IPS-18a (cell line): ENCODE data around the gene HOXB6.

Source experiments
- H3K27ac ChIP-seq: one replicate; pipeline ENCODE4 v1.5.1; 2013; ENCODE audit warnings: low read length
- H3K27me3 ChIP-seq: one replicate; pipeline ENCODE4 v1.6.1; 2013; ENCODE audit warnings: mild to moderate bottlenecking, low read length; ENCODE audit not compliant: control insufficient read depth, insufficient read depth
- H3K36me3 ChIP-seq: one replicate; pipeline ENCODE4 v1.6.1; 2013; ENCODE audit warnings: low read depth, low read length; ENCODE audit not compliant: control insufficient read depth
- H3K4me1 ChIP-seq: one replicate; pipeline ENCODE4 v1.6.1; 2013; ENCODE audit warnings: low read depth, low read length; ENCODE audit not compliant: control insufficient read depth
- H3K4me3 ChIP-seq: one replicate; pipeline ENCODE4 v1.5.1; 2013; ENCODE audit warnings: low read length
- H3K9ac ChIP-seq: one replicate; pipeline ENCODE4 v1.6.1; 2013; ENCODE audit warnings: mild to moderate bottlenecking, low read length, moderate library complexity
- H3K9me3 ChIP-seq: one replicate; pipeline ENCODE4 v1.6.1; 2013; ENCODE audit warnings: low read depth, low read length; ENCODE audit not compliant: control insufficient read depth

The HOXB6 gene

DNA sequence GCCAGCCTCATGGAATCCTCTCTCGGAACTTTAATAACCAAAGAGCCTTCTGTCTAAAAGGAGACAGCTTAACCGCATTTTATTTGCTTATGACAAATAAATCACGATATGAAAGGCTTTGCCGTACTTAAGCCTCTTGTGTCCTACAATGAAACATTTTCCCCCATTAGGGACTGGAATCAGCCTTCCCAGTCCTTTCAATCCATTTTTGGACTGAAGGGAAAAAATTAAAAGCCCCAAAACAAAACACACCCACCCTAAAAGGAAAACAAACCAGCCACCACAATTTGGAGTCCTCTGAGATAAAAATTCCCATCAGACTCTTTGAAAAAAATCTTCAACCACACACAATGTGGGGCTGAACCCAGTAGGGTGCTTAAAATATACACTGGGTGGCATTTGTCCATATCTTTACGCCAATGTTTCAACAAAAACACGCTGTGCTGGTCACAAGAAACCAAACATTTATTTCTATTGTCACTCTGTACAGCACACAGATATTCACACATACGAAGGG is 29.7 kb downstream of the HOXB6 start:
- Histone ChIP-seq H3K27me3 (peaks cover 100% of the 10 kb centered on the region), H3K9ac (no peak overlapping the region)

DNA sequence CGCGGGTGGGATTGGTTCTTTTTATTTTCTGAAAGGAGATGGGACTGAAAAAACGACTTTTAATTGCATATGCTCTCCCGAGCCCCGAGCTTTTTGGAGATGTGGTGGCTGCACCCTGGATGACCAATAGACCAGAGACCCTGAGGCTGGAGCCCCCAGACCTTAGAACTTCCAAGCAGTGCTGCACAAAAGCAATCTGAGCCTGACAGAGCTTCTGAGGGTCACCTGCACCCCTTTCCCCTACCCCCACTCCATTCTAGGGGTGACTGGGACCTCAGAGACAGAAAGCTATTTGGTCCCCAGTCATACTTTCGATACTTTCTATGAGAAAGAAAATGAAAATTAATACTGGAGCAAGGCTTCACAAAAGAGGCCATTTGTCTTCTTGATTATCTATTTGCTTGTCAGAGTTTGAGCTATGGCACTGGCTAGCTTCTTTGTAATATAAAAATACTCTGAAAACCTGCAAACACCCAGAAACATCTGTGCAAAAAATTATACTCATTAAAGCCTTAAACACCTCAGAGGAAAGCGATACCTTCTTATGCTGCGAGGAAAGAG is 30.2 kb downstream of the HOXB6 start:
- H3K4me1 ChIP-seq: no peaks in the 10 kb centered on the region
- H3K36me3 ChIP-seq: no peaks in the 10 kb centered on the region
- H3K9me3 ChIP-seq: no peaks in the 10 kb centered on the region
- no peak overlapping the region for H3K27ac ChIP-seq
- peaks cover 100% of the 10 kb centered on the region for H3K27me3 ChIP-seq
- no peak overlapping the region for H3K4me3 ChIP-seq
- H3K9ac ChIP-seq: no peak overlapping the region

More for the DNA sequence above, 29.7 kb downstream of the HOXB6 start:
- Histone ChIP-seq H3K4me3 (no peak overlapping the region), H3K9me3 (no peaks in the 10 kb centered on the region), H3K27ac (no peak overlapping the region), H3K36me3 (no peaks in the 10 kb centered on the region), H3K4me1 (no peaks in the 10 kb centered on the region)

DNA sequence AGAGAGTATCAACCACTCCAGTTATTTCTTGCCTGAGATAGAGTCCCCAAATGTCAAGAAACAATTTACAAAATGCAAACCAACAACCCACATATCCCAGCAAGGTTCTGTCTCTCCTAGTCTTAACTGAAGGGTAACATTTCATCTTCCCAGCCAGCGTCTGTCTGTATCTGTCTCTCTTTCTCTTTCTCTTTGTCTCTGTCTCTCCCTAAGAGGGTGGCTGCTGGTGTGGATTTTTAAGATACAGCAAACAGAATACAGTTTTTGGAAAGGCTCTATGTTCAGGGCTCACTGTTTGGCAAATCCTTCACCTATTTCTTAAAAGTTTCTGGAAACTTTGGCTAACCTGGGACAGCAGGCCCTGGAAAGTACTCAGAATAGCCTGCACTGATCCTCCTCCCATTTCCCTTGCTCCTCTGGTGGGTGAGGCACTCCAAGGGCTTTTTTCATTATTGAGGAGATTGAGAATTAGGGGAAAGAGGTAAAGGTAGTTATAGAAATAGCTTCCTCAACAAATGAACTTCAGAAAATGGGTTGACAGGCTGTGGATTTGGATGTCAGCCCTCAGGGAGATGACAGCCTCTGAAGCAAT is 32.9 kb downstream of the HOXB6 start:
- Histone ChIP-seq H3K36me3 (no peaks in the 10 kb centered on the region), H3K9ac (no peak overlapping the region), H3K27ac (no peak overlapping the region), H3K4me1 (peaks cover 4% of the 10 kb centered on the region), H3K4me3 (no peak overlapping the region), H3K9me3 (no peaks in the 10 kb centered on the region), H3K27me3 (peaks cover 100% of the 10 kb centered on the region)

DNA sequence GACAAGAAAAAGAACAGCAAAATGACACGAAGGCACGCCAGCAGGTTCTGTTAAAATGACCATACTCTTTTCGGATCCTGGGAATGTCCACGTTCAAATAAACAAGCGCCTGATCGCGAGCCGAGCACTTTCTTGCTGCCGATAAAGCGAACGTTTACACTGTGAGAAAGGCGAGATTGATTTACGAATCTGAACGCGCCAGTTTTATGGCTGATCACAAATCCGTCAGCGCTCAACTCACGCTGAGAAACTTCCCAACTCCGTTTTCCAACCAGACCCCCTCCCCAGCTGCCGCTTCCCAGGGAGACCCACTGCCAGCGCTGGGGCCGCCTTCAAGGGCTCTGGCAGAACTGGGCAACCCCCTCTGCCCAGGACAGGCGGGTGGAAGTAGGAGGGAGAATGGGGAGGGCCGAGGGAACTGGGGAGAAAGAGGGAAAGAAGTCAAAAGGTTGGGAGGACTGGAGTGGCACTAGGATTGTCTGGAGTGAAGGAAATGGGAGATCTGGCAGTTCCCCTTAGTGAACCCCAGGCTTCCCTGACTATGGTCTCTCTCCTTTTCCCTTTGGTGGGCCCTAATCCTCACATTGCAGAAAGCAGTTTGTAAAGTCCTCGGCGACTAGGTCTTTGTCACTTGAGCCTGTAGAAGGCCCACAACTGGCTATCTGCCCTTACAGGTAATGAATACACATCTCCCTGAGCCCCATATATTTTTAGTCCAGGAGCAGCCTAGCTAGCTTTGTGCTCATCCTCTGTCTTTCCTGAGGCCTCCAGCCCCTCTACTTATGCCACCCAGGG is 33.6 kb downstream of the HOXB6 start:
- no peaks in the 10 kb centered on the region for H3K36me3 ChIP-seq
- H3K27ac ChIP-seq: no peak overlapping the region
- H3K27me3 ChIP-seq: peaks cover 100% of the 10 kb centered on the region
- no peaks in the 10 kb centered on the region for H3K9me3 ChIP-seq
- peaks cover 4% of the 10 kb centered on the region for H3K4me1 ChIP-seq
- H3K4me3 ChIP-seq: no peak overlapping the region
- no peak overlapping the region for H3K9ac ChIP-seq

DNA sequence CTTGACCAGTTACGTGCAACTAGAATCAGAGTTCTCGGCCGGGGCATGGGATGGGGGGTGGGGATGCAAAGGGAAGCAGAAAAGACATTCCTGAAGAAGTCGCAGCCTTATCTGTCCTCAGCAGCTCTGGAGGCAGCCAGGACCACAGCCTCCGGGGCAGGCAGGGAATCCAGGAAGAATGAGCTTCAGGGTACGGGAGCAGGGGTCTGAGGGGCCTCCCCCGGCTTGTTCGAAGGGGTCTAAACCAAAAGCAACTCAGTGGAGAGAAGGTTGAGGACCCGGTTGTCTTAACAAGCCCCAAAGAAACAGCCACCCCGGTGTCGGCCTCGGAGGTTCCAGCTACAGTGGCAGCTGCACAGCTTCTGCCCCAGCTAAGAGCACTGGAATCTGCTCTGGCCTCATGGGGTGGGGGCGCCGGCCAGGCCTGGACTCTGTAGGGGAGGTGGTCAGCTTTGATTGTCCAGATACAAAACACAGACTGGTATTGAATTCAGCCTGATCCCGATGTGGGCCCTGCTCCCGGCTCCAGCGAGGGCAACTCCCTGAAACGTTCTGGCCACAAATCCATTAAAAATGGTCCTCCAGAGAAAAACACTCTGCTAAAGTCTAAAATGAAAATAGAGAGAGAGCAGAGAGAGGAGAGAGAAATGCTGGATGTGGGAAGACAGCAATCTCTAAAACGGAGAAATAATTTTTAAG is 34.3 kb downstream of the HOXB6 start:
- Histone ChIP-seq H3K9me3 (no peaks in the 10 kb centered on the region), H3K36me3 (no peaks in the 10 kb centered on the region), H3K4me1 (peaks cover 4% of the 10 kb centered on the region), H3K27me3 (peaks cover 100% of the 10 kb centered on the region), H3K9ac (no peak overlapping the region), H3K27ac (no peak overlapping the region), H3K4me3 (no peak overlapping the region)

DNA sequence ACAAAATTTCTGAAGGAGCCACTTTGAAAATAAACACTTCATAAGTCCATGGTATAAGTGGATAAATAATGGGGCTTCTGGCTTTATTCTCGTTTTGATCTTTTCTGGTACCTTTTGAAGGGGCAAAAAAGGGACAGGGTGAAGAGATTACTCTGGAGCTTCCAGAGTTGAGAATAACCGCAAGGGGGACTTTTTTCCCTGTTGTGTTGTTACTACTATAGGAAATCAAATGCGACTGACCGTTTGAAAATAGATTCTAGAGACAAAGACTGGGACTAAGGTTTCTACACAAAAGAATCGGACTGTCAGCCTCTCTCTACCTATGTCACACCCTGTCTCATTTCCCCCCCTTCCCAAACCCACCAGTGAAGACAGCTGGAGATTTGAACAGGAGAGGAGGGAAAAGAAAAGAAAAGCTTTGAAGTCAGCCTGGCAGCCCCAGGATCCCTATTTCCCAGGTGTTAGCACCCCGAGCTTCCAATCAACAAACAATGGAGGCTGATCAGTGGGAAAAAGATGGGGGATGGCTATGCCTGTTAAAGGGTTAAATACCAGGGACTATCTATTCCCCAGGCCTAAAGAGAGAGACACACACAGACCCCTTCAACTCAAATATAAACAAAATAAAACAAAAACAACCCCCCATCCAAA is 35.0 kb downstream of the HOXB6 start:
- no peak overlapping the region for H3K4me3 ChIP-seq
- H3K27me3 ChIP-seq: peaks cover 100% of the 10 kb centered on the region
- no peak overlapping the region for H3K9ac ChIP-seq

DNA sequence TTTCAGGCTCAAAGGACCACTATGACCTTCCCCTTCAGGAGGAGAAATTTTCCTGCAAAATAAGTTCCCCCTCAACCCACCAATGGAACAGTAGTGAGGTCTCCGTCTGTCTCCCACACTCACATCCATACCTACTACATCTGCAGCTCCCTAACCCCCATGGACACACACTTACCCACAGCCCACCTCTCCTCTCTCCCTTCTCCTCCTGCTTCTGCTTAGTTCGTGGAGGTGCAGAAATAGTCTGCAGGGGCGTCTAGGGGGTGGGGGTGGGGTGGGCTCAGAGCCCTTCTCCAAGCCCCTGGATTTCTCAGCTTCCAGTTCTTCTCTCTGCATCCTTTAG is 35.6 kb downstream of the HOXB6 start:
- H3K4me1 ChIP-seq: peaks cover 4% of the 10 kb centered on the region

More for the DNA sequence above, 35.0 kb downstream of the HOXB6 start:
- peaks cover 4% of the 10 kb centered on the region for H3K4me1 ChIP-seq
- no peaks in the 10 kb centered on the region for H3K36me3 ChIP-seq
- no peak overlapping the region for H3K27ac ChIP-seq
- no peaks in the 10 kb centered on the region for H3K9me3 ChIP-seq

DNA sequence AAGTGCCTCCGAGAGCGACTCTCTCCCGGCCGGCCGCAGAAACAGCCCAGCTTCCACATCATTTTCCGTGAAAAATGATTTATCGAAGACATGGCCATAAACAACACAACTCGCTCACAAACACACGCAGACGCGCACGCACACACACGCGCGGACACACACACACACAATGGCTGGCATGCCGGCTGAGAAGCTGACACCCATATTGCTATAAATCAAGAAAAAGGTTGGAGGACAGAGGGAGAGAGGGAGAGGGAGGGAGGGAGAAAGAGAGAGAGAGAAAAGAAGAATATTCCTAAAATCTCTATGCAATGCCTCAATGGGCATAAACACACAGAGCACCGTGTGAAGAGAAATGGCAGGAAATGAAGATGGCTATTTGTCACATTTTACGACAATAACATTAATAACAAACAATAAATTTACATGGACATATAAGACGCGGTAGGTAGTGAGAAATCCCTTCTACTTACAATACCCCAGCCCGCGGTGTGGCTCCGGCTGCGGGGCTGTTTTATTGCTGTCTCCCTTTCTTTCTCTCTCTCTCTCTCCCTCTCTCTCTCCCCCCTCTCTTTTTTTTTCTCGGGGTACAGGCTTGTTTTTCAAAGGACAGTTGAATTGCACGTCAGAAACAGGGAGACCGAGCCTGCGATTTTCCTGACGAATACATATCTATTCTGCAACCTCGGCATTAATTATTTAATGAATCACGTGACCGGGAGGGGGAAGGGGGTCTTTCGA is 36.1 kb downstream of the HOXB6 start:
- Histone ChIP-seq H3K27me3 (peaks cover 100% of the 10 kb centered on the region), H3K36me3 (no peaks in the 10 kb centered on the region), H3K27ac (no peak overlapping the region), H3K9me3 (no peaks in the 10 kb centered on the region), H3K4me1 (peaks cover 4% of the 10 kb centered on the region), H3K9ac (no peak overlapping the region), H3K4me3 (no peak overlapping the region)

More for the DNA sequence above, 35.6 kb downstream of the HOXB6 start:
- Histone ChIP-seq H3K9me3 (no peaks in the 10 kb centered on the region), H3K9ac (no peak overlapping the region), H3K27ac (no peak overlapping the region), H3K36me3 (no peaks in the 10 kb centered on the region), H3K27me3 (peaks cover 100% of the 10 kb centered on the region), H3K4me3 (no peak overlapping the region)

DNA sequence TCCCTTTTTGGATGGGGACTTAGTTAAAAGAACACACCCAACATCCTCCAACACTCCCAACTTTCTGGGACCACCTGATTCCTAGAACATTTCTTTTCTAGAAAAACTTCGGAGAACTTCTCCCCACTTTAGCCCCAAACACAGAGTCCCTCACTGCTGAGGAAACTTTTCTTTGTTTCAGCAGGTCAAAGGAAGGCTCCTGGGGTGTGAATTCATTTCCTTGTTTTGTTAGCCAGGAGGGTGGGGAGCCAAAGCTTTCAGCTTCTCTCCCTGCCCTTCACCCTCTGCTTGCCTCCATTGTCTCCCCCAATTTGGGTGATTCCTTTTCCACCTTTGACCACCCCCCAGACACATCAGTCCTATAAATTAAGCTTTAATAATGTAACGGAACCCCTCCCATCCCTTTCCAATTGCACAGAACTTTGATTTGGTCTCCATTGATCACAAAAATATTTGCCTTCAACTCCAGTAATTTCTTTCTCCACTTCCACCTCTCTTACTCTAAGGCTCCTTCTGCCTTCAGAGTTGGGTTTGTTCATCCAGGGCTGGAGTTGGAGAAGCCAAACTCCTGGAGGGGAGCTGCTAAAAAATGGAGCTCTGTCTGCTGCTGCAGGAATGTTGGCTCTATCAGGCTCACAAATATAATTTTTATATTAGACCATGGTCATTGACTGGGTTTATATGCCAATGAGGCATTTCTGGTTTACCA is 37.0 kb downstream of the HOXB6 start:
- peaks cover 4% of the 10 kb centered on the region for H3K4me1 ChIP-seq
- H3K4me3 ChIP-seq: no peak overlapping the region
- no peak overlapping the region for H3K27ac ChIP-seq
- H3K36me3 ChIP-seq: no peaks in the 10 kb centered on the region
- peaks cover 100% of the 10 kb centered on the region for H3K27me3 ChIP-seq
- no peaks in the 10 kb centered on the region for H3K9me3 ChIP-seq
- H3K9ac ChIP-seq: no peak overlapping the region

DNA sequence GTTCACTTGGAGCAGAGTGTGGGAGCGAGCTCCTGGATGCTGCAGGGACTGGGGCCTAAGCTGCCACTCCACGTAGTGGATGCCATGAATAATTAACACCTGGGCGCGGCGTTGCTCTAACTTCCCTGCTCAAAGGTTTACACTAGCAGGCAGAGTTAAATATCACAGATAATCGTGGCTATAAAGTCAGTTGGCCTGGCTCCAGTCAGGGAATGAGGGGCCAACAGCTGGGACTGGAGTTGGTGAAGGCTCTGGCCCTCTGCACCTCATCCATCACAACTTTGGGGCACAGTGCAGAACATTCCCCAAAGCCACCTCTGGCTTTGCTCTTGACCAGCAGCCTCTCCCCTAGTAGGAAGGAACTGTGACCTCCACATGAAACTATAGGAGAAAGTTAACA is 37.6 kb downstream of the HOXB6 start:
- Histone ChIP-seq H3K9ac (no peak overlapping the region), H3K4me3 (no peak overlapping the region), H3K4me1 (peaks cover 4% of the 10 kb centered on the region), H3K36me3 (no peaks in the 10 kb centered on the region), H3K27me3 (peaks cover 100% of the 10 kb centered on the region), H3K27ac (no peak overlapping the region), H3K9me3 (no peaks in the 10 kb centered on the region)
